Activated CD8-positive, alpha-beta memory T cell treated with anti-CD3 and anti-CD28 coated beads for 48 hours (primary cell): Measurements from ENCODE around the gene PDE6C.

Experiments
- DNase-seq, 3 experiments: peaks; one replicate each; pipeline ENCODE4 v3.0.0-alpha.2; 2020; ENCODE audit warnings: low read depth in 2 of 3, low spot score in 2 of 3

PDE6C gene

GRCh38 chr10:93593749-93594148, 18.6 kb upstream of the PDE6C start:
- DNase-seq = no peak

DNA sequence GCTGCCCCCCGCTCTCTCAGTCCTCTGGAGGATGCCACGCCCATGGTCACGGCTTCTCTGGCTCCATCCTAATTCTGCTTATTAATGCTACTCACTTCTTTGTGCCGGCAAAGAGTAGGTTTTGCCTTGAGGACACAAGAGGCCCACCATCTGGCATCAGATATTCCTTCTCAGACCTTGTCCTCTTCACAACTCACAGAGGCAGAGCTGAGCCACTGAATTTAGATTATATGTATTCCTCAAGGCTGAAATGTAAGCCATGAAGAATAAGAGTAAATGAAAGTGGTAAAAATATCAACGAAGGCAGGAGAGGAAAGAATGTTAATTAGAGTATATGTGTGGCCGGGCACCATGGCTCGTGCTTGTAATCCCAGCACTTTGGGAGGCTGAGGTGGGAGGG, 17.8 kb upstream of the PDE6C start:
- DNase-seq = no peak

DNA sequence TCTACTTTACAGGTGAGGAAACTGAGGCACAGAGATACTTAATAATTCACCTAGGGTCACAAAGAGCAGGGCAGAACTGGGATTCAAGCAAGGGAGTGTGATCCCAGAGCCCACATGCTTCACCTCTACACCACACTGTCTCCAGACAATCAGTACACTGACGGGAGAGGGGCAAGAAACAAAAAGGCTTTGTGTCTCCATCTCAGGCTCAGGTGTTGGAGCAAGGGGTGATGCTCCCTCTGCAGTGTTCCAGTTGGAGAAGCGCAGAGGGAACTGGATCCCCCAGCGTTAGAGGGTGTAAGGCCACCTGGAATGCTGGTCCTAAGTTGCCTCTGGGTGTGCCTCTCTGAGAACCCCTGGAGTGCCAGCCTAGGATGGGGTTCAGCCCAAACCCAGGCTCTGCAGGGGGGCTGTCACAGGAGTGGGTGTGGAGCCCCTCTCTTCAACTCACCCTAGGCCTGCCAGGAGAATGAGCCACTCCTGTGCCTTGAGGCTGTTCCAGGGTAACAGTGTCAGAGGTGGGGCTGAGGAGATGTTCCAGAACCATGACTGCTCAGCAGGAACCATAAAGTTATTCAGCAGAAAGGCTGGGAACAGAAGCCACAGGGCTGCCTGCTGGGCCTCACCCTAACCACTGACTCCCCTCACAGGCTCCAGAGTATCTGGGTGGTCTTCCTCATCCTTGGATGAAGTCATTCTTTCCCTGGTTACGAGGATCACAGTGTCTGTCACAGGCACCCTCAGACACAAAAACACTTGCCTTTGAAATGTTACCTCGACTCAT, 16.8 kb upstream of the PDE6C start:
- no peak for DNase-seq

DNA sequence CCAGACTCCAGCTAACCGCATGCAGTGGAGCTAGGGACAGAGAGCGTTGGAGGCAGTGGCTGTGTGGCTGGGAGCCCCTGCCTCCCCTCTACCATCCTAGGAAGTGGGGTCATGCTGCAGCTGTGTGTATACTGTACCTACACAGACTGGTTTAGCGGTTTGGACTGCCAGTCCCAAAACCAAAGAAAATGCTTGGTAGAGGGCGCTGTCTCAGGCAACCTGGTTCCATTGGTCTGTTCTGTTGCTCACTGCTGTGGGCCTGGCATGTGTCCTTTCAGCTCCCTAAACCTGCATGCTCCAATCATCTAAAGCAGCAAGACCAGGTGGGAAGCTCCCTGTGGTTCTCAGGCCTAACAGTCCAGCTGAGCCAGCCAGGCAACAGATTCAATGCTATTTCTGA, 15.8 kb upstream of the PDE6C start:
- DNase-seq = no peak

DNA sequence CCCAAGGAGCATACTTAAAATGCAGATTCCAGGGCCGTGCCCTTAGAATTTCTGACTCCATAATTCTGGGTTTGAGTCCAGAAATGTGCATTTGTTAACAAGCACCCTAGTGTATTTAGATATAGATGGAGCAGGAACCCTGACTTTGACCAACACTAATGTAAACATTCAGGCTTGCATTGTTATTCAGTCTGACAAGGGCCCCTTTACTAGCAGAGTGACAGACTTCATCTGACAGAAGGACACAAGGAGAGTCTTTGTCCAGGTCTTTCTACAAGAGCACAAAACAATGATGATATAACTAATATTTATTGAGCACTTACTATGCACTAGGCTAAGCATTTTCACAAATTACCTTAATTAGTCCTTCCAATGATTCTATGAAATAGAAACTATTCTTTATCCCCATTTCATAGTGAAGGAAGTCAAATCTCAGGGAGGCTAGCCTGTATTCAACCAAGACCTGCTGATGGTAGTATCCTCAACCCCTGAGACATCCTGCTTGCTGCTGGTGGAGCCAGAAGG, 15.2 kb upstream of the PDE6C start:
- no peak for DNase-seq

DNA sequence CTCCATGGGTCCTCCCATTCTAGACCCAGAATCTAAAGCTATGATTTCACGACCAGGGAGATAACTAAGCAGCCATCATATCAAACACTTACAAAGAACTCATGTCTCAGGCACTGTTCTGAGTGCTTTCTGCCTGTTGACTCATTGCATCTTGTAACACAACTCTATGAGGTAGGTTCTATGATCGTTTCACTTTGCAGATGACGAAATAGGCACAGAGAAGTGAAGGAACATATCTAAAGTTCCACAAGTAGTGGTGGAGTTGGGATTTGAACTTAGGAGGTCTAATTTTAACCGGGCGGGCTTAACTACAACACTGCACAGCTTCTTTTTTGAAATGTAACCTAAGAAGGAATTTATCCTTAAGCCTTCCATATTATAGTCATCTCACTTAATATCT, 14.2 kb upstream of the PDE6C start:
- DNase-seq = no peak

GRCh38 chr10:93599335-93599734, 13.0 kb upstream of the PDE6C start:
- DNase-seq = no peak

DNA sequence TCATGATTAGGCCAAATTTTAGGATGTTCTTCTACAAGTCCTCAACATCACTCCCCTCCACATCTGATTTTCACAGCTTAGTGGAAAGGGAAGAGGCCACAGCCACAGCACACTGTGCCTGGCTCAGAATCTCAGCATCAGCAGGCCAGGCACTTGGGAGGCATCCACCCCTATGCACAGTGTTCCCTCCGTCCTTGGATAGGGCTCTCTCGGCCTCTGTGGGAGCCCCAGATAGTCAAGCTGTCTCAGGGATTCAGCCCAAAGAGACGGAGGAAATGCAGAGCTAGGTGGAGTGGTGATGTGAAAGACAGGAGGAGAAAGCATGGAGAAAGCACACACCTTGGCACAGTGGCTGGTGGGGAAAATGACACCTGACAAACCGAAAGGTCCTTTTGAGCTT, 12.6 kb upstream of the PDE6C start:
- no peak for DNase-seq

GRCh38 chr10:93600446-93601145, 11.7 kb upstream of the PDE6C start:
- DNase-seq = no peak

- DNase-seq = no peak
Measured at GRCh38 chr10:93601146-93601773, 11.1 kb upstream of the PDE6C start, which contains the start of gene RBP4. RBP4 (minus strand) TSS chr10:93601235; CDS start chr10:93601028, 207 bp downstream.

DNA sequence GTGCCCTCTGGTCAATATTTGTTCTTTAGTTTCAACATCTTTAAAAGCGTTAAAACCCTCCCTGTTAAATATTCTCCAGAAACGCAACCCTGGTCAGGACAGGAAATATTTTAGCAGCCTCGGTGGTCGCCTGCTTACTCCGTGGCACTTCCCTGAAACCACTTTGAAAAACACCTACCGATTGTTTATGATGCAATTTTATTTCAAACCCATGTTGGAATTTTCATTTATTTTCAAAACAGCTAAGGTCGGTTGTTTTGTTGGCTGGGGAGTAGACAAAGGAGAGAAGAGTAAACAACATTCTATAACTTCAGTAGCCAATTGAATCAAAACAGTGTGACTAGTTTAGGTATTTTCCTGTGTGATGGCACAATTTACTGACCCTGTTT, 10.6 kb upstream of the PDE6C start:
- no peak for DNase-seq

DNA sequence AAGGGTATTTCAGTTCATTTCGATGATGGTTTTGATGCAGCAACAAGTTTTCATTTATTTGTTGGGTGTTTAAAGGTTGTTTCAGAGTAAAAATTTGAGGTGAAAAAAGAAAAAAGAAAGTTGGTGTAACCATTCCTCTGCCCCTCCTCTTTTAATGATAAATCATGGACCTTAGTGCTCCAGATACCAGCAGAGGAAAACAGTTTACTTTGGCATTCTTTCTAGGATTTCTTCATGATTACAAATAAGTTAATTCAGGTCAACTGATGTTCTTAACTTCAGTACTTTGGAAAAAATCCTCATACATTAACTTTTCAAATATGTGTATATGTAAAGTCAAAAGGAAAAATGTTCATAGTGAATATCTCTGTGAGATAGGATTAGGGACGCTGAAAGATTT, 9.3 kb upstream of the PDE6C start:
- DNase-seq = no peak

GRCh38 chr10:93604146-93604545, 8.2 kb upstream of the PDE6C start:
- no peak for DNase-seq

DNA sequence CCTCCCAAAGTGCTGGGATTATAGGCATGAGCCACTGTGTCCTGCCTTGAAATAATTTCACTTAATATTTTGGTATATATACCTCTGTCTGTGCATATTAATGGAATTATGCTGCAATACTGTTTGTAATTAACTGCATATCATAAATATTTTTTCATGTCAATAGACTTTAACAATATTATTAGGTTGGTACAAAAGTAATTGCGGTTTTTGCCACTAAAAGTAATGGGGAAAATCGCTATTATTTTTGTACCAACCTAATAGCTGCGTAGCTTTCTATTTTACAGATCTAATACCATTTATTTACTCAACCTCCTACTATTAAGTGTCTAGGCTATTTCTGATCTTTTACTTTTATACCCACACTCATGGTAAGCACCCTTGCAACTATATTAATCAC, 3.9 kb upstream of the PDE6C start:
- no peak for DNase-seq

GRCh38 chr10:93613126-93613525, 789 bp downstream of the PDE6C start:
- DNase-seq = no peak

DNA sequence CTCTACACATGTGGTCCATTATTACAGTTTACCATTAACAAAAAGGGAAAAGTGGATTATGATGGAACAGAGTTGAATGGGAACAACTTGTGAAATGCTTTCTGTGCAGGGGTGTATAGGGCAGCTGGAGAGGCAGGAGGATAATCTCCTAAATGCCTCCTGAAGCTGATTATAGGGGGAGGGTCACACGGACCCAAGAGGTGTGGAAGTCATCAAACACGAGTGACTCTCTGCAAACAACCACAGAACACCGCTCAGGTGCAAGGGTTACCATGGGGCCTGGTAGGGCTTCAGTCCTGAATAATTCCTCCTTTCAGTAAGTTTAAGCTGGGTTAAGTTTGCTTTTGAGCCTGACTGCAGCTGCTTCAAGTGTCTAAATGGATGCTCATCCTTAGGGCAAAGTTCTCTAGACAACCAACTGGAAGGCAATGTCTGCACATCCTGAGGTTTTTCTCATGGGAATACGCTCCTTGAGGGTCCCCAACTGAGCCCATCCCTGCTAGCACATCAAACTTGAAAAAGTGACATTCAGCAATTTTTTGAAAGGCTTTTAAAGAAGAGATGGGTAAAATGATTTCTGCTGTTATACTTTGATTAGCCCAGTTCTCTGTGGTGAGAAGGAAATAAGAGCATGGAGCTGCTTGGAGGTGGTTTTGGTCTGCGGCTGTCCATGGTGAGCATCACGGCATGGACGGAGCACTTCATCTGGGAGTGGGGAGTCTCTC, 1.9 kb downstream of the PDE6C start:
- DNase-seq = no peak

- no peak for DNase-seq
Measured at GRCh38 chr10:93615576-93616235, 3.4 kb downstream of the PDE6C start.

DNA sequence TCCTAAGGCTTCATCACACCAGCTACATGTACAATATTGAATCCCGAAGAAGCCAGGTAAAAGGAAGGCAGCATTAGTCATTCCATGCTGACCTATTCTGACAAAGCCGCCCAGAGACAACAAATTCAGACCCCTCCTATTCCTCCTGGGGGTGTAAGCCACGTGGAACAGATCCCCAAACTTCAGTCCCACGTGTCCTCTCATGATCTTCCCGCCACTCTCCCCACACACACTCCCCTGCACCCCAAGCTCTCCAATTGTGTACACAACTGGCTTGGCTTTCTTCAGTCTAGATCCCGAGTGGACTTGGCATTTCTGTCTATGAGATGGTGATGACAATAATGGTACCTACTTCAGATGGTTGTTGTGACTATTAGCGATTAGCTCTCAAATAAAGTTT, 8.6 kb downstream of the PDE6C start:
- DNase-seq = no peak

DNA sequence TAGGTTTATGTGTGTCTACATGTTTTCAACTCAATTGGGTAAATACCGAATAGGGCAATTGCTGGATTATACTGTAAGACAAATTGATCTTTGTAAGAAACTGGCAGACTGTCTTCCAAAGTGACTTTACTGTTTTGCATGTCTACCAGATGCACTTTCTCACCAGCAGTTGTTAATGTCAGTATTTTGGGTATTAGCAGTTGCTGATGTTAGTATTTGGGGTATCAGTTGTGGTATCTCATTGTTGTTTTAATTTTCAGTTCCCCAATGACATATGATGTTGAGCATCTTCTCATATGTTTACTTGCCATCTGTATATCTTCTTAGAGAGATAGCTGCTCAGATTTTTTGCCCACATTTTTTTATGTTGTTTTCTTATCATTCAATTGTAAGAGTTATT, 10.6 kb downstream of the PDE6C start:
- DNase-seq = no peak

DNA sequence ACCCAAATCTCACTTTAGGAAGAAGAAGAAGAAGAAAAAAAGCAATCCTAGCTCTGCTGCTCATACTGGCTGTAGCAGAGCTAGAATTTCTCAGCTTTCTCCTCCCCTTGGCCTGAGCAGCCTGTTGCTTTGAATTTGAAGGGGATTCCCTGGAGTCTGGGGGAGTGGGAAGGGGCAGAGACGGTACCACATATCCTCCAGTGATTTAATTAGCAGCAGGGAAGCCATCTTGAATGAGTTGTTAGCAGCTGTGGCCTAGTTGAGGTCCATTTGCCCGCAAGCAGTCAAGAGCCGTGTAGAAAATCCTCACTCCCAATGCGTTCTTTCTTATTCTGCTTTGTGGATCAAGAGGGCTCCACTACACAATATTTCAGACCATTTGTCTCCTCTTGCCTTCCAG, 16.5 kb downstream of the PDE6C start:
- DNase-seq = no peak
